HG02588 (cell line): ENCODE measurements around the gene LGI2.

ENCODE experiments used
- ATAC-seq: cut with Tn5 transposase; IDR thresholded peaks from one replicate; pipeline ENCODE4 v1.9.1; 2021; ENCODE audit warnings: mild to moderate bottlenecking, moderate library complexity; ENCODE audit not compliant: unreplicated experiment

Gene LGI2

DNA sequence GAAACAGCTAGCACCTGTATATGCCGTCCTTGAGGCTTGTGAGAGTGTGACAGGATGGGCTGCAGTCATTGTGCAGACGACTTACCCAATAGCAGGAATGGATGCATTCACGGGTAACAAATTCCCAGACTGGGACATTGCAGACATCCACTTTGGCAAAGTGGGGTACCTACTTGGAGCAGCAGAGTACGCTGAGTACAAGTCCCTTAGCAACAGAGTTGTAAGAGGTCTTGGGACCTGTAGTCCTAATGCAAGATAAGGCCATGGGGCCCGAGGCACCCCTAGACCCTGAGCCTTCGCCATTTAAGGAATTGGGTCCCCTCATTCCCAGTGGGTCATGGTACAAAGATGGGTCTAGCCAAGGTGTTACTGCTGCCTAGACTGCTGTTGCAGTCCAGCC lies 62.5 kb downstream of the LGI2 start:
- ATAC-seq: no peak

DNA sequence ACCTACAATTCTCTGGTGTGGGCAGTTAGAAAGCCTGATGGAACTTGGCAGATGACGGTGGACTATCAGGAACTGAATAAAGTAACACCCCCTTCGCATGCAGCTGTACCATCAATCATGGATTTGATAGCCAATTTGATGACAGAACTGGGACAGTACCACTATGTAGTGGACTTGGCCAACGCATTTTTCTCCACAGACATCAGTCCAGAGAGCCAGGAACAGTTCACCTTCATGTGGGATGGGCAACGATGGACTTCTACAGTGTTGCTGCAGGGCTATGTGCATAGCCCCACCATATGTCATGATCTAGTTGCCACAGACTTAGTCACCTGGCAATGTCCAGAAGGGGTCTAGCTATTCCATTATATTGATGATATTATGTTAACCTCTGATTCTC lies 63.4 kb downstream of the LGI2 start:
- no peak for ATAC-seq

DNA sequence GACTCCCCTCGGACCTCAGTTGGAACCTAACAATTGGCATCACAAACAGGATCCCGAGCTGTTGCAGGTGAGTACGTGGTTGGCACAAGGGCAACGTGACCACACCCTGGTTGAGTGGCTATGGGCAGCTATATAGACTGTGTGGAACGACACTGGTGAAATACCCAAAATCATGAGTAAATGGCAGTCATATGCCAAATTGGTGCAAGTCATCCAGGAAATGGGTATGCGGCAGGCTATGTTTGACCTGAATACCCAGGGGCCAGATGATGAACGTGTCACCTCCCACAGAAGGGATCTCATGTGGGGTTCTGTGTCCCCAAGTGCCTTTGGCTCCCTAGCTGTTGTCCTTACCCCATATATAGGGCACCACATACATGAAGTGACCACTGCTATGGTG lies 64.7 kb downstream of the LGI2 start:
- ATAC-seq: no peak

GRCh38 chr4:24965627-24966026 lies 65.1 kb downstream of the LGI2 start:
- no peak for ATAC-seq

- no peak for ATAC-seq
These were observed 67.5 kb downstream of the LGI2 start for GRCh38 chr4:24963277-24963676.

GRCh38 chr4:24957886-24958285 lies 72.9 kb downstream of the LGI2 start:
- ATAC-seq: no peak

DNA sequence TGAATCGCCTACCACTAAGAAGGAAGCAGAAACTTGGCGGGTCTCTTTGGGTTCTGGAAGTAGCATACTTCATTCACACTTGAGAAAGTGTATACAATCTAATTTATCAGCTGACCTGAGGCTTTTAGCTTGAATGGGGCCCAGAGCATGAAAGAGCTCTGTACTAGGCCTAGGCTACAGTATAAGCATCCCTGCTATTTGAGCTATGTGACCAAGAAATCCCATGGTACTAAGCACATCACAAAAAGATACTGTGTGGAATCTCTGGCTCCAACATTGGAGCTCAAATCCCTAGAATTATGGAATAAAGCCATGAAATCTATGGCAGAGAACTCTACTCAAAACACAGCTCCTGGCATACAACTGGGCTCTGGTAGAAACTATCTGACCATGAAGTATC lies 74.0 kb downstream of the LGI2 start:
- ATAC-seq: no peak

- ATAC-seq: no peak
These were observed 74.7 kb downstream of the LGI2 start for GRCh38 chr4:24956091-24956490.

GRCh38 chr4:24952667-24953066 lies 78.1 kb downstream of the LGI2 start:
- ATAC-seq: no peak

- no peak for ATAC-seq
These were observed 80.8 kb downstream of the LGI2 start for GRCh38 chr4:24949970-24950369.
